K562 (cell line): Measurements from ENCODE around the gene ZNF581. TPM values are rescaled to one million over a fixed set of nuclear protein-coding genes. Genes with fewer than 3 reads are reported as not detected.

Experiments
- BCOR ChIP-seq: fragments of 450-650 bp; IDR thresholded peaks from 2 replicates; pipeline ENCODE4 v1.6.1; 2016
- FIP1L1 ChIP-seq: fragments of 200-400 bp; formaldehyde crosslinking; IDR thresholded peaks from 2 replicates; pipeline ENCODE4 v1.6.1; 2018; ENCODE audit warnings: mild to moderate bottlenecking, low read depth, low read length; ENCODE audit not compliant: poor library complexity, severe bottlenecking
- GABPA ChIP-seq: fragments of 200-800 bp; sonication (Bioruptor generic); conservative IDR thresholded peaks from 2 replicates; pipeline ENCODE4 v1.6.1; 2016; ENCODE audit warnings: low read depth, missing genetic modification characterization, missing compliant biosample characterization
- KLF1 ChIP-seq: fragments of 450-650 bp; IDR thresholded peaks from 2 replicates; pipeline ENCODE4 v1.6.1; 2016; ENCODE audit warnings: missing genetic modification characterization, missing compliant biosample characterization
- MYC ChIP-seq, 2 experiments: fragments of 250-450 bp in 1 of 2; sonication (Bioruptor Pico) in 1 of 2; IDR thresholded peaks; 2 replicates each; pipeline versions ENCODE4 v1.5.1 to v1.6.1; 2012 to 2021; ENCODE audit warnings: low read depth in 2 of 2, borderline replicate concordance in 1 of 2, improper control_type of control experiment in 1 of 2, low read length in 1 of 2, mild to moderate bottlenecking in 1 of 2, moderate library complexity in 1 of 2
- NCOA6 ChIP-seq: fragments of 450-650 bp; IDR thresholded peaks from 2 replicates; pipeline ENCODE4 v1.6.1; 2017; ENCODE audit warnings: mild to moderate bottlenecking
- POLR2AphosphoS2 ChIP-seq: IDR thresholded peaks from 2 replicates; pipeline ENCODE4 v1.6.1; 2012; ENCODE audit warnings: low read length, improper control_type of control experiment
- SAP30 ChIP-seq: fragments of 200-600 bp; sonication (generic); IDR thresholded peaks from 2 replicates; pipeline ENCODE4 v1.6.1; 2012; ENCODE audit warnings: borderline replicate concordance, low read depth, mild to moderate bottlenecking, moderate library complexity, low read length, control low read depth, inconsistent platforms; ENCODE audit not compliant: insufficient read depth, poor library complexity, severe bottlenecking
- SIN3A ChIP-seq, 2 experiments: fragments of 150-350 bp in 1 of 2; IDR thresholded peaks; 2 replicates each; pipeline ENCODE4 v1.6.1; 2011 to 2016; ENCODE audit warnings: borderline replicate concordance in 2 of 2, low read depth in 2 of 2, low read length in 2 of 2, mild to moderate bottlenecking in 2 of 2, moderate library complexity in 2 of 2; ENCODE audit not compliant: control insufficient read depth in 1 of 2
- ZBTB7A ChIP-seq: IDR thresholded peaks from 2 replicates; pipeline ENCODE4 v1.6.1; 2011; ENCODE audit warnings: low read depth, mild to moderate bottlenecking, low read length, moderate library complexity, borderline replicate concordance; ENCODE audit not compliant: control insufficient read depth
- ZEB2 ChIP-seq: fragments of 450-650 bp; IDR thresholded peaks from 2 replicates; pipeline ENCODE4 v1.6.1; 2016
- ZFX ChIP-seq: sonication (generic); formaldehyde crosslinking; IDR thresholded peaks from 2 replicates; pipeline ENCODE4 v1.8.0; 2022; ENCODE audit warnings: mild to moderate bottlenecking, missing genetic modification reagents, moderate library complexity
- ZNF384 ChIP-seq: IDR thresholded peaks from 2 replicates; pipeline ENCODE4 v1.6.1; 2012; ENCODE audit warnings: low read depth, low read length, improper control_type of control experiment
- polyA plus RNA-seq, 8 experiments: library from polyadenylated mRNA; depleted of rRNA in 4 of 8; stranded (reverse) in 5 of 8; unstranded in 3 of 8; fragments of >200 nt; fragmentation: Nextera tagmentation in 2 of 8; fragmentation: Illumina TruSeq in 1 of 8; extraction: Ambion mirVana in 2 of 8; extraction: Trizol in 1 of 8; gene quantifications; 2 replicates each; pipeline versions ENCODE4 v1.2.1 to v1.2.3, GENCODE V29; 2011 to 2014; ENCODE audit warnings: inconsistent platforms in 1 of 8, missing spikeins in 1 of 8
- total RNA-seq, 7 experiments: library from RNA; depleted of rRNA in 6 of 7; stranded (reverse); fragments of >200 nt in 6 of 7; fragmentation: Illumina TruSeq in 2 of 7; extraction: Trizol in 2 of 7; gene quantifications; 2 replicates each; pipeline versions ENCODE4 v1.2.1 to v1.2.3, GENCODE V29; 2011 to 2021; ENCODE audit warnings: low replicate concordance in 1 of 7
- TF ChIP-seq, protein P1 (sequence below), 2 experiments: fragments of 450-650 bp in 1 of 2; IDR thresholded peaks; 2 replicates each; pipeline ENCODE4 v1.6.1; 2011 to 2017; ENCODE audit warnings: low read depth in 2 of 2, antibody characterized with exemption in 1 of 2, borderline replicate concordance in 1 of 2, low read length in 1 of 2, mild to moderate bottlenecking in 1 of 2, mixed read lengths in 1 of 2; ENCODE audit not compliant: control insufficient read depth in 1 of 2
- TF ChIP-seq, protein P2 (sequence below): fragments of 450-650 bp; formaldehyde crosslinking; IDR thresholded peaks from 2 replicates; pipeline ENCODE4 v1.4.0; 2020; ENCODE audit warnings: mild to moderate bottlenecking, moderate library complexity
- TF ChIP-seq, protein P3 (sequence below), 2 experiments: IDR thresholded peaks; 2 replicates each; pipeline ENCODE4 v1.6.1; 2011; ENCODE audit warnings: borderline replicate concordance in 1 of 2, control low read depth in 1 of 2, low read depth in 1 of 2, low read length in 1 of 2, mild to moderate bottlenecking in 1 of 2, mixed read lengths in 1 of 2, moderate library complexity in 1 of 2; ENCODE audit not compliant: insufficient read depth in 1 of 2, insufficient read length in 1 of 2, poor library complexity in 1 of 2, severe bottlenecking in 1 of 2; ENCODE audit errors: extremely low read depth in 1 of 2
- TF ChIP-seq, protein P4 (sequence below): fragments of 450-650 bp; formaldehyde crosslinking; IDR thresholded peaks from 2 replicates; pipeline ENCODE4 v1.4.0; 2022; ENCODE audit warnings: missing genetic modification characterization

Gene ZNF581
- total and polyA plus RNA-seq, 9 of the 15 experiments (the other 6 are each of a cell fraction or from before 2014, with no cell fraction given): 2.4 to 39.4 (median 15.4) TPM

DNA sequence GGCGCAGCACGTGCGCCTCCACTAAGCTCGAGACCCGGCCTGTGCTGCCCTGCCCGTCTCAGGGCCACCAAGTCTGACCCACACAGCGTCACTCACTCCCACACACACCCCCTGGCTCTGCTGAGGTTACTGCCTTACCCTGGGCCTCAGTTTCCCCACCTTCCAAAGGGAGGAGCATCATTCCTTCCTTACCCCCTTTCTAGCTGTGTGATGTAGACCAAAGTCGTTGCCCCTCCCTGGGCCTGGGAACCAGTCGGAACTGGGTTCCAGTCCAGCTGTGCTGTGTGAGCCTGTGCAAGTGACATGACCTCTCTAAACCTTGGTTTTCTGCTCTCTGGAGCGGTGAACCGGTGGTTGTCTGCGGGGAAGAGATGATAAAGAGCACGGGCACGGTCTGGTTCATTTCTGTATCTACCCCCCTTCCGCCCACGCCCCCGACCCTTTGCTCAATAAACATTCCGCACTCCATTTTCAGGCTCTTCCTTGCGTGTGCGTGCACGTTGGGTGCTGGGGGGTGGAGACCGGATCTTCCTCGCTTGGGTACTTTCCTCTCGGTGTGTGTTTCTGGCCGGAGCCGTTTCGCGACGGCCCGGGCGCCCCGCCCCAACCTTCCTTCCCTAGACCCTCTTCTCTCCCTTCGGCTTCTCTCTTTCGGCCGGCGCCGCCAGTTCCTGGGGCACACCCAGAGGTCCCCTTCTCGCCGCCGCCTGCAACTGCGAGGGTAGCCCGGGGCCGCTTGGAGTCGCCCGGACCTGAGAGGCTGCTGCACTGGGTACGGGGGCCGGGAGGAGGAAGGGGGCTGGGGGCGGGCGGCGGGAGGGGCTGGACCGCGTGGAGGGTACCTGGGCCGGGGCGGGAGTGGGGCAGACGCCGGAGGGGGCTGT is at the start of gene ZNF581 (continued):
- TF ChIP-seq, protein P1, sequence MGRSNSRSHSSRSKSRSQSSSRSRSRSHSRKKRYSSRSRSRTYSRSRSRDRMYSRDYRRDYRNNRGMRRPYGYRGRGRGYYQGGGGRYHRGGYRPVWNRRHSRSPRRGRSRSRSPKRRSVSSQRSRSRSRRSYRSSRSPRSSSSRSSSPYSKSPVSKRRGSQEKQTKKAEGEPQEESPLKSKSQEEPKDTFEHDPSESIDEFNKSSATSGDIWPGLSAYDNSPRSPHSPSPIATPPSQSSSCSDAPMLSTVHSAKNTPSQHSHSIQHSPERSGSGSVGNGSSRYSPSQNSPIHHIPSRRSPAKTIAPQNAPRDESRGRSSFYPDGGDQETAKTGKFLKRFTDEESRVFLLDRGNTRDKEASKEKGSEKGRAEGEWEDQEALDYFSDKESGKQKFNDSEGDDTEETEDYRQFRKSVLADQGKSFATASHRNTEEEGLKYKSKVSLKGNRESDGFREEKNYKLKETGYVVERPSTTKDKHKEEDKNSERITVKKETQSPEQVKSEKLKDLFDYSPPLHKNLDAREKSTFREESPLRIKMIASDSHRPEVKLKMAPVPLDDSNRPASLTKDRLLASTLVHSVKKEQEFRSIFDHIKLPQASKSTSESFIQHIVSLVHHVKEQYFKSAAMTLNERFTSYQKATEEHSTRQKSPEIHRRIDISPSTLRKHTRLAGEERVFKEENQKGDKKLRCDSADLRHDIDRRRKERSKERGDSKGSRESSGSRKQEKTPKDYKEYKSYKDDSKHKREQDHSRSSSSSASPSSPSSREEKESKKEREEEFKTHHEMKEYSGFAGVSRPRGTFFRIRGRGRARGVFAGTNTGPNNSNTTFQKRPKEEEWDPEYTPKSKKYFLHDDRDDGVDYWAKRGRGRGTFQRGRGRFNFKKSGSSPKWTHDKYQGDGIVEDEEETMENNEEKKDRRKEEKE (IDR thresholded peaks at IDR 0.05; ENCODE audit: borderline replicate concordance in 1 of 2, control insufficient read depth in 1 of 2, low read depth in 2 of 2, low read length in 1 of 2): peak in 1 of 2 experiments; percentile 92; a peak in 2 of 4 replicates
- peak; percentile 90; the same call in 1 of the 2 replicates for TF ChIP-seq POLR2AphosphoS2
- 0 out of 2 replicates have a peak, but pooled peaks have one; percentile 29 for TF ChIP-seq ZNF384
- TF ChIP-seq FIP1L1: peak; percentile 79
- TF ChIP-seq SAP30: peak; percentile 90
- no peak for TF ChIP-seq KLF1 (tag)
- peak; percentile 92 to 97 for TF ChIP-seq SIN3A (IDR thresholded peaks at IDR 0.05; ENCODE audit: borderline replicate concordance in 2 of 2, control insufficient read depth in 1 of 2, low read depth in 2 of 2, low read length in 2 of 2)
- TF ChIP-seq, protein P2, sequence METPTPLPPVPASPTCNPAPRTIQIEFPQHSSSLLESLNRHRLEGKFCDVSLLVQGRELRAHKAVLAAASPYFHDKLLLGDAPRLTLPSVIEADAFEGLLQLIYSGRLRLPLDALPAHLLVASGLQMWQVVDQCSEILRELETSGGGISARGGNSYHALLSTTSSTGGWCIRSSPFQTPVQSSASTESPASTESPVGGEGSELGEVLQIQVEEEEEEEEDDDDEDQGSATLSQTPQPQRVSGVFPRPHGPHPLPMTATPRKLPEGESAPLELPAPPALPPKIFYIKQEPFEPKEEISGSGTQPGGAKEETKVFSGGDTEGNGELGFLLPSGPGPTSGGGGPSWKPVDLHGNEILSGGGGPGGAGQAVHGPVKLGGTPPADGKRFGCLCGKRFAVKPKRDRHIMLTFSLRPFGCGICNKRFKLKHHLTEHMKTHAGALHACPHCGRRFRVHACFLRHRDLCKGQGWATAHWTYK (CRISPR knock-in tag): peak; percentile 42; the same call in 1 of the 2 replicates
- TF ChIP-seq, protein P3, sequence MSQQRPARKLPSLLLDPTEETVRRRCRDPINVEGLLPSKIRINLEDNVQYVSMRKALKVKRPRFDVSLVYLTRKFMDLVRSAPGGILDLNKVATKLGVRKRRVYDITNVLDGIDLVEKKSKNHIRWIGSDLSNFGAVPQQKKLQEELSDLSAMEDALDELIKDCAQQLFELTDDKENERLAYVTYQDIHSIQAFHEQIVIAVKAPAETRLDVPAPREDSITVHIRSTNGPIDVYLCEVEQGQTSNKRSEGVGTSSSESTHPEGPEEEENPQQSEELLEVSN (IDR thresholded peaks at IDR 0.05; ENCODE audit: borderline replicate concordance in 1 of 2, extremely low read depth in 1 of 2, insufficient read depth in 1 of 2, insufficient read length in 1 of 2, low read depth in 1 of 2, low read length in 1 of 2, poor library complexity in 1 of 2, severe bottlenecking in 1 of 2): peak in 1 of 2 experiments; percentile 48
- peak; percentile 87 for TF ChIP-seq MYC (IDR thresholded peaks at IDR 0.05; ENCODE audit: low read depth, low read length)
- TF ChIP-seq MYC (CRISPR knock-in tag; IDR thresholded peaks at IDR 0.05; ENCODE audit: borderline replicate concordance, low read depth): 0 out of 2 replicates have a peak, but pooled peaks have one; percentile 41
- peak; percentile 78 for TF ChIP-seq BCOR
- TF ChIP-seq ZEB2: peak; percentile 97
- TF ChIP-seq, protein P4, sequence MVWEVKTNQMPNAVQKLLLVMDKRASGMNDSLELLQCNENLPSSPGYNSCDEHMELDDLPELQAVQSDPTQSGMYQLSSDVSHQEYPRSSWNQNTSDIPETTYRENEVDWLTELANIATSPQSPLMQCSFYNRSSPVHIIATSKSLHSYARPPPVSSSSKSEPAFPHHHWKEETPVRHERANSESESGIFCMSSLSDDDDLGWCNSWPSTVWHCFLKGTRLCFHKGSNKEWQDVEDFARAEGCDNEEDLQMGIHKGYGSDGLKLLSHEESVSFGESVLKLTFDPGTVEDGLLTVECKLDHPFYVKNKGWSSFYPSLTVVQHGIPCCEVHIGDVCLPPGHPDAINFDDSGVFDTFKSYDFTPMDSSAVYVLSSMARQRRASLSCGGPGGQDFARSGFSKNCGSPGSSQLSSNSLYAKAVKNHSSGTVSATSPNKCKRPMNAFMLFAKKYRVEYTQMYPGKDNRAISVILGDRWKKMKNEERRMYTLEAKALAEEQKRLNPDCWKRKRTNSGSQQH (CRISPR knock-in tag): 0 out of 2 replicates have a peak, but pooled peaks have one; percentile 16
- TF ChIP-seq ZBTB7A: peak; percentile 77
- TF ChIP-seq GABPA (tag): peak; percentile 92
- peak; percentile 15; the same call in 1 of the 2 replicates for TF ChIP-seq ZFX
- TF ChIP-seq NCOA6: no peak
